Skeletal muscle tissue (tissue), 4 donors: ENCODE data around the gene IYD. TPM values are rescaled to one million over a fixed set of nuclear protein-coding genes. Genes with fewer than 3 reads are reported as not detected.

Experiments
- H3K27ac ChIP-seq: one replicate; pipeline ENCODE4 v1.7.0; 2013; ENCODE audit warnings: mild to moderate bottlenecking, low read depth, low read length, inconsistent platforms
- H3K27me3 ChIP-seq, 3 donors: one replicate each; pipeline ENCODE4 v1.7.0; 2013; ENCODE audit warnings: low read length in 3 of 3; ENCODE audit not compliant: control insufficient read depth in 3 of 3, insufficient read depth in 3 of 3
- H3K36me3 ChIP-seq, 3 donors: one replicate each; pipeline ENCODE4 v1.7.0; 2013; ENCODE audit warnings: low read length in 3 of 3; ENCODE audit not compliant: control insufficient read depth in 3 of 3, insufficient read depth in 3 of 3
- H3K4me1 ChIP-seq, 3 donors: one replicate each; pipeline ENCODE4 v1.7.0; 2013; ENCODE audit warnings: low read length in 3 of 3, mild to moderate bottlenecking in 3 of 3; ENCODE audit not compliant: control insufficient read depth in 3 of 3, insufficient read depth in 3 of 3
- H3K4me3 ChIP-seq, 3 donors: one replicate each; pipeline ENCODE4 v1.7.0; 2013; ENCODE audit warnings: low read length in 3 of 3
- H3K9ac ChIP-seq, 3 donors: one replicate each; pipeline ENCODE4 v1.7.0; 2013; ENCODE audit warnings: low read length in 3 of 3, mild to moderate bottlenecking in 3 of 3, moderate library complexity in 2 of 3, low read depth in 1 of 3
- H3K9me3 ChIP-seq, 3 donors: one replicate each; pipeline ENCODE4 v1.7.0; 2013; ENCODE audit warnings: low read length in 3 of 3; ENCODE audit not compliant: control insufficient read depth in 3 of 3
- total RNA-seq: library from RNA; depleted of rRNA; stranded (reverse); fragments of >200 nt; gene quantifications from one replicate; pipeline ENCODE4 v1.2.3, GENCODE V29; 2014
- donor health status: Osteomylitis.

Gene IYD
- total RNA-seq, 1 donor from 2014 or later, result not detected

- H3K27ac ChIP-seq, result no peak overlapping the region
- H3K9me3 ChIP-seq, result no peaks in the 10 kb centered on the region
- H3K36me3 ChIP-seq, result no peaks in the 10 kb centered on the region
- no peak overlapping the region for H3K4me3 ChIP-seq
- peaks cover 0 to 2% (median 0%) of the 10 kb centered on the region in 3 donors for H3K27me3 ChIP-seq
- no peaks in the 10 kb centered on the region for H3K4me1 ChIP-seq
- no peak overlapping the region for H3K9ac ChIP-seq
These were observed 23.1 kb downstream of the IYD start for GRCh38 chr6:150391890-150392289.

- Histone ChIP-seq H3K27me3 (peaks cover 0 to 2% (median 0%) of the 10 kb centered on the region in 3 donors), H3K27ac (no peak overlapping the region), H3K36me3 (no peaks in the 10 kb centered on the region), H3K9ac (no peak overlapping the region), H3K9me3 (no peaks in the 10 kb centered on the region), H3K4me1 (no peaks in the 10 kb centered on the region), H3K4me3 (no peak overlapping the region)
These were observed 23.8 kb downstream of the IYD start for GRCh38 chr6:150392452-150393220.

- H3K4me3 ChIP-seq, result no peak overlapping the region
- H3K9ac ChIP-seq, result no peak overlapping the region
- no peak overlapping the region for H3K27ac ChIP-seq
- no peaks in the 10 kb centered on the region for H3K4me1 ChIP-seq
- H3K27me3 ChIP-seq, result no peaks in the 10 kb centered on the region
- no peaks in the 10 kb centered on the region for H3K9me3 ChIP-seq
- H3K36me3 ChIP-seq, result no peaks in the 10 kb centered on the region
These were observed 25.5 kb downstream of the IYD start for GRCh38 chr6:150394053-150394898.

GRCh38 chr6:150394899-150395295, 26.1 kb downstream of the IYD start:
- Histone ChIP-seq H3K27me3 (no peaks in the 10 kb centered on the region), H3K9me3 (no peaks in the 10 kb centered on the region), H3K27ac (no peak overlapping the region), H3K4me1 (no peaks in the 10 kb centered on the region), H3K9ac (no peak overlapping the region), H3K36me3 (no peaks in the 10 kb centered on the region), H3K4me3 (no peak overlapping the region)

GRCh38 chr6:150395388-150396009, 26.7 kb downstream of the IYD start:
- Histone ChIP-seq H3K4me1 (no peaks in the 10 kb centered on the region), H3K27ac (no peak overlapping the region), H3K9ac (no peak overlapping the region), H3K27me3 (no peaks in the 10 kb centered on the region), H3K4me3 (no peak overlapping the region), H3K9me3 (no peaks in the 10 kb centered on the region), H3K36me3 (no peaks in the 10 kb centered on the region)

- no peak overlapping the region for H3K9ac ChIP-seq
- H3K27ac ChIP-seq, result no peak overlapping the region
- H3K4me3 ChIP-seq, result no peak overlapping the region
- no peaks in the 10 kb centered on the region for H3K27me3 ChIP-seq
- no peaks in the 10 kb centered on the region for H3K36me3 ChIP-seq
- H3K4me1 ChIP-seq, result peaks cover 0 to 3% (median 0%) of the 10 kb centered on the region in 3 donors
- no peaks in the 10 kb centered on the region for H3K9me3 ChIP-seq
These were observed 34.8 kb downstream of the IYD start for GRCh38 chr6:150403458-150404246.

GRCh38 chr6:150406948-150407347, 38.1 kb downstream of the IYD start:
- H3K27me3 ChIP-seq, result no peaks in the 10 kb centered on the region
- peaks cover 8 to 17% (median 10%) of the 10 kb centered on the region in 3 donors for H3K4me1 ChIP-seq
- H3K9ac ChIP-seq, result no peak overlapping the region
- no peak overlapping the region for H3K27ac ChIP-seq
- no peaks in the 10 kb centered on the region for H3K9me3 ChIP-seq
- H3K4me3 ChIP-seq, result no peak overlapping the region
- H3K36me3 ChIP-seq, result no peaks in the 10 kb centered on the region

- H3K4me3 ChIP-seq, result no peak overlapping the region
- H3K4me1 ChIP-seq, result peaks cover 8 to 14% (median 10%) of the 10 kb centered on the region in 3 donors
- no peaks in the 10 kb centered on the region for H3K27me3 ChIP-seq
- H3K9ac ChIP-seq, result no peak overlapping the region
- H3K36me3 ChIP-seq, result no peaks in the 10 kb centered on the region
- no peaks in the 10 kb centered on the region for H3K9me3 ChIP-seq
- no peak overlapping the region for H3K27ac ChIP-seq
These were observed 40.0 kb downstream of the IYD start for GRCh38 chr6:150408842-150409241.

- Histone ChIP-seq H3K36me3 (no peaks in the 10 kb centered on the region), H3K9me3 (no peaks in the 10 kb centered on the region), H3K27ac (no peak overlapping the region), H3K4me3 (no peak overlapping the region), H3K4me1 (peaks cover 8 to 14% (median 10%) of the 10 kb centered on the region in 3 donors), H3K27me3 (no peaks in the 10 kb centered on the region), H3K9ac (no peak overlapping the region)
These were observed 40.8 kb downstream of the IYD start for GRCh38 chr6:150409576-150410066.
